ENCODE data around the gene GPRC5D.

The GPRC5D gene

GRCh38 chr12:12977231-12977630 is 25.3 kb upstream of the GPRC5D start:
- DNase-seq (ENCODE audit: low read depth): no peak
- TF ChIP-seq POLR2A (IDR thresholded peaks at IDR 0.05; ENCODE audit: extremely low read depth, insufficient read length) (no peak), CTCF (IDR thresholded peaks at IDR 0.05; ENCODE audit: low read depth, low read length) (no peak), MAX (IDR thresholded peaks at IDR 0.05; ENCODE audit: low read depth, low read length) (no peak), MYC (IDR thresholded peaks at IDR 0.05; ENCODE audit: low read depth, low read length) (no peak)
- H3K4me3 ChIP-seq (ENCODE audit: low read depth, low read length): no peak overlapping the region

- no peak overlapping the region for H3K4me3 ChIP-seq (ENCODE audit: low read depth, low read length)
- no peak for TF ChIP-seq MYC (IDR thresholded peaks at IDR 0.05; ENCODE audit: low read depth, low read length)
- TF ChIP-seq CTCF (IDR thresholded peaks at IDR 0.05; ENCODE audit: low read depth, low read length): no peak
- no peak for TF ChIP-seq POLR2A (IDR thresholded peaks at IDR 0.05; ENCODE audit: extremely low read depth, insufficient read length)
- no peak for TF ChIP-seq MAX (IDR thresholded peaks at IDR 0.05; ENCODE audit: low read depth, low read length)
- DNase-seq (ENCODE audit: low read depth): no peak
These were observed 24.4 kb upstream of the GPRC5D start for GRCh38 chr12:12976366-12976765.

- peak; percentile 71 for DNase-seq (ENCODE audit: low read depth)
- TF ChIP-seq POLR2A (IDR thresholded peaks at IDR 0.05; ENCODE audit: extremely low read depth, insufficient read length) (no peak), CTCF (IDR thresholded peaks at IDR 0.05; ENCODE audit: low read depth, low read length) (peak; percentile 60)
- H3K4me3 ChIP-seq (ENCODE audit: low read depth, low read length): no peak overlapping the region
These were observed 23.5 kb upstream of the GPRC5D start for GRCh38 chr12:12975322-12976077.

- no peak for DNase-seq (ENCODE audit: low read depth)
- no peak overlapping the region for H3K4me3 ChIP-seq (ENCODE audit: low read depth, low read length)
- TF ChIP-seq CTCF (IDR thresholded peaks at IDR 0.05; ENCODE audit: low read depth, low read length) (no peak), MYC (IDR thresholded peaks at IDR 0.05; ENCODE audit: low read depth, low read length) (no peak), POLR2A (IDR thresholded peaks at IDR 0.05; ENCODE audit: extremely low read depth, insufficient read length) (no peak), MAX (IDR thresholded peaks at IDR 0.05; ENCODE audit: low read depth, low read length) (no peak)
These were observed 22.2 kb upstream of the GPRC5D start for GRCh38 chr12:12974211-12974610.

GRCh38 chr12:12973019-12973418 is 21.0 kb upstream of the GPRC5D start:
- H3K4me3 ChIP-seq (ENCODE audit: low read depth, low read length): no peak overlapping the region
- DNase-seq (ENCODE audit: low read depth): no peak
- TF ChIP-seq MYC (IDR thresholded peaks at IDR 0.05; ENCODE audit: low read depth, low read length): no peak
- no peak for TF ChIP-seq POLR2A (IDR thresholded peaks at IDR 0.05; ENCODE audit: extremely low read depth, insufficient read length)
- no peak for TF ChIP-seq MAX (IDR thresholded peaks at IDR 0.05; ENCODE audit: low read depth, low read length)
- no peak for TF ChIP-seq CTCF (IDR thresholded peaks at IDR 0.05; ENCODE audit: low read depth, low read length)

Measured in NB4 (cell line).